ENCODE measurements around the gene RMND1.
A peak's percentile ranks its signal among the peaks of the same experiment; 100 is the strongest.

Gene RMND1

GRCh38 chr6:151493804-151494234 lies 41.9 kb upstream of the RMND1 start, which contains the start of gene CCDC170:
Gene CCDC170, plus strand, starts transcription at chr6:151494017. Its CDS starts 112 bp downstream, at chr6:151494129.
- TF ChIP-seq ZFX (IDR thresholded peaks at IDR 0.05; ENCODE audit: borderline replicate concordance) = no peak
- no peak for TF ChIP-seq CTCF (IDR thresholded peaks at IDR 0.05)
- H3K27ac ChIP-seq = peak within 1 kb of the TSS; percentile 18; the same call in 1 of the 2 replicates

- H3K27ac ChIP-seq = peak overlapping the region; percentile 18; the same call in 1 of the 2 replicates
- no peak for TF ChIP-seq CTCF (IDR thresholded peaks at IDR 0.05)
- TF ChIP-seq ZFX (IDR thresholded peaks at IDR 0.05; ENCODE audit: borderline replicate concordance) = no peak
Measured at GRCh38 chr6:151493161-151493803, 41.4 kb upstream of the RMND1 start.

- TF ChIP-seq CTCF (IDR thresholded peaks at IDR 0.05) (no peak), ZFX (IDR thresholded peaks at IDR 0.05; ENCODE audit: borderline replicate concordance) (no peak)
- no peak overlapping the region for H3K27ac ChIP-seq
Measured at GRCh38 chr6:151490996-151491395, 39.1 kb upstream of the RMND1 start.

GRCh38 chr6:151488226-151488625 lies 36.3 kb upstream of the RMND1 start:
- H3K27ac ChIP-seq = no peak overlapping the region
- TF ChIP-seq CTCF (IDR thresholded peaks at IDR 0.05) = no peak
- TF ChIP-seq ZFX (IDR thresholded peaks at IDR 0.05; ENCODE audit: borderline replicate concordance) = no peak

- H3K27ac ChIP-seq = no peak overlapping the region
- TF ChIP-seq ZFX (IDR thresholded peaks at IDR 0.05; ENCODE audit: borderline replicate concordance) (no peak), CTCF (IDR thresholded peaks at IDR 0.05) (no peak)
Measured at GRCh38 chr6:151483994-151484393, 32.1 kb upstream of the RMND1 start.

GRCh38 chr6:151482290-151482689 lies 30.4 kb upstream of the RMND1 start:
- TF ChIP-seq ZFX (IDR thresholded peaks at IDR 0.05; ENCODE audit: borderline replicate concordance) (no peak), CTCF (IDR thresholded peaks at IDR 0.05) (no peak)

GRCh38 chr6:151481786-151482185 lies 29.9 kb upstream of the RMND1 start:
- H3K27ac ChIP-seq = no peak overlapping the region
- TF ChIP-seq CTCF (IDR thresholded peaks at IDR 0.05) (no peak), ZFX (IDR thresholded peaks at IDR 0.05; ENCODE audit: borderline replicate concordance) (no peak)

More at GRCh38 chr6:151482290-151482689, 30.4 kb upstream of the RMND1 start:
- no peak overlapping the region for H3K27ac ChIP-seq
